ENCODE measurements around the gene SLC6A3.

The SLC6A3 gene

DNA sequence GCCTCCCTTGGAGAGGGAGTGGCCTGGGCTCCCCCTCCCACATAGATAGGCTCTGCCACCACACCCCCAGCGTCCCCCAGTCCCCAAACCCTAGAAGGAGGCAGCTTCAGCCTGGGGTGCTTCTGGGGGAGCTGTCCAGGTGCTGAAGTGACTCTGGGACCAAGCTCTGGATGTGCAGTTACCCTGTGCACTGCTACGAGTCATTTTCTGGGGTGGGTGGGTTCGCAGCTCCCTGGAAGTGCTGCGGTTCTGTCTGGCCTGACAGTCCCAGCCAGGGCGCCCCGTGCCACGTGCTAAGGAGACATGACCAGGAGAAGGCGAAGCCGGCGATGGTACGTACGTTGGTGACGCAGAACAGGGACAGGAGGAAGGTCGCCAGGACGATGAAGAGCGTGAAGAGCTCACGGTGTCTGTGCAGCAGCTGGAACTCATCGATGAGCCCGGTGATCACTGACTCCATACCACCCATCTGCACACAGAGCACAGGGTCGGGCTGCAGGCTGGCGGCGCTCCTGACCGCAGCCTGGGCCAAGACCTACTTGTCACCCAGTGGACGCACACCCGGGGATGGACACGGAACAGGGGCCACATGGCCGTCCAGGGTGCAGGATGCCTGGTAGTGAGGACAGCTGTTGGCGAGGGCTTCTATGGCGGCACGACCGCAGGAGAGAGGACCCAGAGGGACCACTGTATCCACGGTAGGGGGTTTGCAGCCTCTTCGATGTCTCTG, 35.7 kb downstream of the SLC6A3 start:
- peaks cover 0 to 4% of the 10 kb centered on the region in 2 donors for H3K27me3 ChIP-seq (ENCODE audit: control insufficient read depth in 1 of 2, insufficient read depth in 2 of 2, low read length in 2 of 2)
- no peaks in the 10 kb centered on the region for H3K4me1 ChIP-seq (ENCODE audit: control insufficient read depth in 1 of 2, insufficient read depth in 2 of 2, low read length in 2 of 2)
- H3K9me3 ChIP-seq (ENCODE audit: control insufficient read depth in 1 of 2, low read length in 2 of 2), result no peaks in the 10 kb centered on the region
- no peak overlapping the region for H3K9ac ChIP-seq (ENCODE audit: low read depth in 1 of 2, low read length in 2 of 2)
- H3K4me3 ChIP-seq (ENCODE audit: low read depth in 1 of 2, low read length in 2 of 2), result no peak overlapping the region
- H3K27ac ChIP-seq (ENCODE audit: low read depth, low read length), result no peak overlapping the region
- H3K36me3 ChIP-seq (ENCODE audit: control insufficient read depth in 1 of 2, insufficient read depth in 2 of 2, low read length in 2 of 2), result no peaks in the 10 kb centered on the region

DNA sequence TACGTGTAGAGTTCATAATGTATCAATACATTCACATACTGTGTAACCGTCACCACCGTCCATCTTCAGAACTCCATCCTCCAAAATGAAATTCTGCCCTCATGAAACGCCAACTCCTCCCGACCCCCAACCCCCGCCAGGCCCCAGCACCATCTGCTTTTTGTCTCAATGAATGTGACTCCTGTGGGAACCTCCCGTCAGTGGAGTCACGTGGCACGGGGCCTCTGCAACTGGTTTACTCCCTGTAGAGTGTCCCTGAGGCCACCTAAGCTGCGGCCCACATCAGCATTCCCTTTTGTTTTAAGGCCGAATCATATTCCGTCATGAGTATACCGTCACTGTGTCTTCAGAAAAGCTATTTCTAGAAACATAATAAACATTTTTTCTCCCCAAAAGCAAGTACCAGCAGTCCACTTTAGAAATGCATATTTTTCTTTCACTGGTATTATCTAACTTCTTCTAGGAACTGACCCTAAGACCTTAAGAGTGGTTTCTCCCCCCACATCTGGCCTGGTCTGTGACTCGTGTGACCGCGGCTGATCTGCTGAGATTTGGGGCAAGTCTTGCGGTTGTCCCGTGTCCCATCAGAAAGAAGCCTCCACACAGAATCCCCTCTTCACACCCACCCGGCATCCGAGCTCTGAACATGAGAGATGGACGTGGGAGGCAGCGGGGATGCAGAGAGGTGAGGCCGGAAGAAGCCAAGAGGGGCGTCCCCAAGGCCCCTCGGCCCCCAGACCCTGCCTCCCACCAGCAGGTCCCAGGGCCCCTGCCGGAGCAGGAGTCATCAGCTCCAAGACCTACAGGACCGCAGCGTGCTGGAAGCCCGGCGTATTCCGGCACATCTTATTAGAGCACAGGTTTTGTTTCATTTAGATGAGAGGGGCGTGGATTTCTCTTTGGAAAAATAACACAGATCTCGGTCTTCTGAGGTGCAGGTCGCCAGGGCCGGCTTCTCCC, 38.3 kb downstream of the SLC6A3 start:
- no peak overlapping the region for H3K4me3 ChIP-seq (ENCODE audit: low read depth in 1 of 2, low read length in 2 of 2)

GRCh38 chr5:1405539-1406530, 39.4 kb downstream of the SLC6A3 start:
- no peak overlapping the region for H3K27ac ChIP-seq (ENCODE audit: low read depth, low read length)
- H3K9ac ChIP-seq (ENCODE audit: low read depth in 1 of 2, low read length in 2 of 2), result no peak overlapping the region
- no peaks in the 10 kb centered on the region for H3K27me3 ChIP-seq (ENCODE audit: control insufficient read depth in 1 of 2, insufficient read depth in 2 of 2, low read length in 2 of 2)
- no peaks in the 10 kb centered on the region for H3K4me1 ChIP-seq (ENCODE audit: control insufficient read depth in 1 of 2, insufficient read depth in 2 of 2, low read length in 2 of 2)
- H3K9me3 ChIP-seq (ENCODE audit: control insufficient read depth in 1 of 2, low read length in 2 of 2), result no peaks in the 10 kb centered on the region
- H3K36me3 ChIP-seq (ENCODE audit: control insufficient read depth in 1 of 2, insufficient read depth in 2 of 2, low read length in 2 of 2), result no peaks in the 10 kb centered on the region
- H3K4me3 ChIP-seq (ENCODE audit: low read depth in 1 of 2, low read length in 2 of 2), result no peak overlapping the region

More for the DNA sequence above, 38.3 kb downstream of the SLC6A3 start:
- H3K9ac ChIP-seq (ENCODE audit: low read depth in 1 of 2, low read length in 2 of 2), result no peak overlapping the region
- no peaks in the 10 kb centered on the region for H3K4me1 ChIP-seq (ENCODE audit: control insufficient read depth in 1 of 2, insufficient read depth in 2 of 2, low read length in 2 of 2)
- no peaks in the 10 kb centered on the region for H3K9me3 ChIP-seq (ENCODE audit: control insufficient read depth in 1 of 2, low read length in 2 of 2)
- H3K36me3 ChIP-seq (ENCODE audit: control insufficient read depth in 1 of 2, insufficient read depth in 2 of 2, low read length in 2 of 2), result no peaks in the 10 kb centered on the region
- no peak overlapping the region for H3K27ac ChIP-seq (ENCODE audit: low read depth, low read length)
- no peaks in the 10 kb centered on the region for H3K27me3 ChIP-seq (ENCODE audit: control insufficient read depth in 1 of 2, insufficient read depth in 2 of 2, low read length in 2 of 2)

GRCh38 chr5:1405121-1405520, 40.1 kb downstream of the SLC6A3 start:
- Histone ChIP-seq H3K9ac (ENCODE audit: low read depth in 1 of 2, low read length in 2 of 2) (no peak overlapping the region), H3K27me3 (ENCODE audit: control insufficient read depth in 1 of 2, insufficient read depth in 2 of 2, low read length in 2 of 2) (no peaks in the 10 kb centered on the region), H3K27ac (ENCODE audit: low read depth, low read length) (no peak overlapping the region), H3K9me3 (ENCODE audit: control insufficient read depth in 1 of 2, low read length in 2 of 2) (no peaks in the 10 kb centered on the region), H3K36me3 (ENCODE audit: control insufficient read depth in 1 of 2, insufficient read depth in 2 of 2, low read length in 2 of 2) (no peaks in the 10 kb centered on the region), H3K4me1 (ENCODE audit: control insufficient read depth in 1 of 2, insufficient read depth in 2 of 2, low read length in 2 of 2) (no peaks in the 10 kb centered on the region), H3K4me3 (ENCODE audit: low read depth in 1 of 2, low read length in 2 of 2) (no peak overlapping the region)

DNA sequence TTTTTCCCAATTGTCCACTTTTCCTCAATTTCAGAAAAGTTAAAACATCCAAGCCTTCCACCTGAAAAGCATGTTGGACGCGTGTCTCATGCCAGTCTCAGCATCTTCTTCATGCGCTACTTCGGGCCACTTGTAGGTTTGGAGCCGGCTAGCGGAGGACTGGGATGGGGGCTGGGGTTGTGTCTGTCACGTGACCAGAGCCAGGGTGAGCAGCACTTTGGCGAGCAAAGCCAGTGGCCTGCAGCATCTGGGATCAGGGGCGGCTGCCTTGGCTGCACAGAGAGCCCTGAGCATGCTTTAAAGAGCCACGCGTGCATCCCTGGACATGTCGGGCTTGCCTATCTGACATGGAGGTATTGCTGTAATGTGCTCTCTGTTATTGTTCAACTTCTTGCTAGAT, 41.2 kb downstream of the SLC6A3 start:
- Histone ChIP-seq H3K9me3 (ENCODE audit: control insufficient read depth in 1 of 2, low read length in 2 of 2) (no peaks in the 10 kb centered on the region), H3K36me3 (ENCODE audit: control insufficient read depth in 1 of 2, insufficient read depth in 2 of 2, low read length in 2 of 2) (no peaks in the 10 kb centered on the region), H3K27ac (ENCODE audit: low read depth, low read length) (no peak overlapping the region), H3K9ac (ENCODE audit: low read depth in 1 of 2, low read length in 2 of 2) (no peak overlapping the region), H3K4me1 (ENCODE audit: control insufficient read depth in 1 of 2, insufficient read depth in 2 of 2, low read length in 2 of 2) (no peaks in the 10 kb centered on the region), H3K4me3 (ENCODE audit: low read depth in 1 of 2, low read length in 2 of 2) (no peak overlapping the region), H3K27me3 (ENCODE audit: control insufficient read depth in 1 of 2, insufficient read depth in 2 of 2, low read length in 2 of 2) (peaks cover 0 to 5% of the 10 kb centered on the region in 2 donors)

GRCh38 chr5:1402611-1403255, 42.5 kb downstream of the SLC6A3 start:
- Histone ChIP-seq H3K27ac (ENCODE audit: low read depth, low read length) (no peak overlapping the region), H3K27me3 (ENCODE audit: control insufficient read depth in 1 of 2, insufficient read depth in 2 of 2, low read length in 2 of 2) (peaks cover 0 to 5% of the 10 kb centered on the region in 2 donors), H3K9me3 (ENCODE audit: control insufficient read depth in 1 of 2, low read length in 2 of 2) (no peaks in the 10 kb centered on the region), H3K9ac (ENCODE audit: low read depth in 1 of 2, low read length in 2 of 2) (no peak overlapping the region), H3K4me1 (ENCODE audit: control insufficient read depth in 1 of 2, insufficient read depth in 2 of 2, low read length in 2 of 2) (no peaks in the 10 kb centered on the region), H3K4me3 (ENCODE audit: low read depth in 1 of 2, low read length in 2 of 2) (no peak overlapping the region), H3K36me3 (ENCODE audit: control insufficient read depth in 1 of 2, insufficient read depth in 2 of 2, low read length in 2 of 2) (no peaks in the 10 kb centered on the region)

DNA sequence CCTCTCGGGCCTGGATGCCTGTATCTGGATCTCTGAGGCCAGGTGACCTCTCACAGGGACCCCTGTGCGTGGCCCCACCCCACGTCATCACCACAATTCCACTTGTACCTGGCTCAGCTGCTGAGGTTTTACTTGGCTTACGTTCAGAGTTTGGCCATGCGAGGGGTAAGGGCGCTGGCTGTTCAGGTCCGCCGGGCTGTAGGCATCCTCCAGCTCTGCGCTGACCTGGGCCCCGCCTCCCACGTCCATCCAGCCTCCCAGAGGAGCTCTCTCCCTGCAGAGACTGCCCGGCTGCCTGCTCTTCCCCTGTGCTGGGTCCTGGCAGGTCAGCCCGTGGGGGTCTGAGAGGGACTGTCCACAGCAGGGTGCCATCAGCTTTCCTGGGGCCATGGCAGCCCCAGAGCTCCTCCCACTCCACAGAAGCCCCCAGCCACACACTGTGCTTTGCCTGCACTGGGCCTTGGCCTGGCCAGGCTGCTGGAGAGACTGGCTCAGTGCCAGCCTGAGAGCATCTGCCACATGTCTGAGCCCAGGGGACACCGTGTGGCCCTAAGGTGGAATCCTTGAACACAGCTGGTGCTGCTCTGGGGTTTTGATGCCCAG, 43.6 kb downstream of the SLC6A3 start:
- Histone ChIP-seq H3K4me3 (ENCODE audit: low read depth in 1 of 2, low read length in 2 of 2) (no peak overlapping the region), H3K9me3 (ENCODE audit: control insufficient read depth in 1 of 2, low read length in 2 of 2) (no peaks in the 10 kb centered on the region), H3K27me3 (ENCODE audit: control insufficient read depth in 1 of 2, insufficient read depth in 2 of 2, low read length in 2 of 2) (peaks cover 0 to 5% of the 10 kb centered on the region in 2 donors), H3K36me3 (ENCODE audit: control insufficient read depth in 1 of 2, insufficient read depth in 2 of 2, low read length in 2 of 2) (no peaks in the 10 kb centered on the region), H3K27ac (ENCODE audit: low read depth, low read length) (no peak overlapping the region), H3K4me1 (ENCODE audit: control insufficient read depth in 1 of 2, insufficient read depth in 2 of 2, low read length in 2 of 2) (no peaks in the 10 kb centered on the region), H3K9ac (ENCODE audit: low read depth in 1 of 2, low read length in 2 of 2) (no peak overlapping the region)

DNA sequence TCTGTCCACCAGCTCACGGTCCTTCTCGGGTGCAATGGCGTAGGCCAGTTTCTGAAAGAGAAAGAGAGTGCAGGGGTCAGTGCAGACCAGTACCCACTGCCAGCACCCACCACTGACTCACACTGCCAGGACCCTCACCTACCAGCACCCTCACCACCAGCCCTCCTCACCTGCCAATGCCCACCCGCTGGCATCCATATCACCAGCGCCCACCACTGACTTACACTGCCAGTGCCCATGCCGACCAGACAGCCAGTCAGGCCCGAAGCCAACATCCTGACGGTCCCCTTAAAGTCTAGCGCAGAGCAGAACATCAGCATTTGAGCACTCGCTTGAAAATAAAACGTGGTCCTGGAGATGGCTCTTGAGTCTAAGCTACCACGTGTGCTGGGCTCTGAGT, 44.3 kb downstream of the SLC6A3 start:
- H3K4me1 ChIP-seq (ENCODE audit: control insufficient read depth in 1 of 2, insufficient read depth in 2 of 2, low read length in 2 of 2), result no peaks in the 10 kb centered on the region
- H3K36me3 ChIP-seq (ENCODE audit: control insufficient read depth in 1 of 2, insufficient read depth in 2 of 2, low read length in 2 of 2), result no peaks in the 10 kb centered on the region
- no peak overlapping the region for H3K4me3 ChIP-seq (ENCODE audit: low read depth in 1 of 2, low read length in 2 of 2)
- H3K9ac ChIP-seq (ENCODE audit: low read depth in 1 of 2, low read length in 2 of 2), result no peak overlapping the region
- no peaks in the 10 kb centered on the region for H3K9me3 ChIP-seq (ENCODE audit: control insufficient read depth in 1 of 2, low read length in 2 of 2)
- peaks cover 0 to 9% of the 10 kb centered on the region in 2 donors for H3K27me3 ChIP-seq (ENCODE audit: control insufficient read depth in 1 of 2, insufficient read depth in 2 of 2, low read length in 2 of 2)
- no peak overlapping the region for H3K27ac ChIP-seq (ENCODE audit: low read depth, low read length)

- H3K9ac ChIP-seq (ENCODE audit: low read depth in 1 of 2, low read length in 2 of 2), result no peak overlapping the region
- H3K27me3 ChIP-seq (ENCODE audit: control insufficient read depth in 1 of 2, insufficient read depth in 2 of 2, low read length in 2 of 2), result peaks cover 4 to 9% of the 10 kb centered on the region in 2 donors
- no peak overlapping the region for H3K4me3 ChIP-seq (ENCODE audit: low read depth in 1 of 2, low read length in 2 of 2)
- H3K9me3 ChIP-seq (ENCODE audit: control insufficient read depth in 1 of 2, low read length in 2 of 2), result no peaks in the 10 kb centered on the region
- no peaks in the 10 kb centered on the region for H3K36me3 ChIP-seq (ENCODE audit: control insufficient read depth in 1 of 2, insufficient read depth in 2 of 2, low read length in 2 of 2)
- no peaks in the 10 kb centered on the region for H3K4me1 ChIP-seq (ENCODE audit: control insufficient read depth in 1 of 2, insufficient read depth in 2 of 2, low read length in 2 of 2)
- no peak overlapping the region for H3K27ac ChIP-seq (ENCODE audit: low read depth, low read length)
Measured at GRCh38 chr5:1400211-1400855, 44.9 kb downstream of the SLC6A3 start.
